ENCODE data around the gene CAV2.

DNA sequence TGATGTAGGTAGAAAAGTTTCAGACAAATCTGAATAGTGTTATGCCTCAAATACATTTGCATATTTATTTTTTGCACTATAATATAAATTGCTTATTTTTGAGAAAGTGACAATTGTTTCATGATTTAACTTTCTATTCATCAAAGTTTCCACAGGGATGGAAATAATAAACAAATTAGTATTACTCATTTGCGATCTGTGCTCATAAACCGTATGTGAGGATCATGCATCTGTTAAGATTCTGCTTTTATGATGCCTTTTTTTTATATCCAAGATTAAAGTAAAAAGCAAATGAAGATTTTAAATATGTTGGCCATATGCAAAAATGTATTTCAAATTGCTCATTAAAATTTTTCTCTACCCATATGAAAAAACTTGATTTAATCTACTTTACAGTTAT, 45.2 kb upstream of the CAV2 start:
- no peak for TF ChIP-seq POLR2A (IDR thresholded peaks at IDR 0.05)
- TF ChIP-seq POLR2AphosphoS5 (IDR thresholded peaks at IDR 0.05), result no peak

Data from gastroesophageal sphincter (tissue), 2 donors.